HCT116 (cell line): Measurements from ENCODE around the gene SLC2A9. TPM values are rescaled to one million over a fixed set of nuclear protein-coding genes. Genes with fewer than 3 reads are reported as not detected.

ENCODE experiments used
- ATAC-seq: fragments of 200-7000 bp; cut with Tn5 transposase; 2 replicates; pipeline ENCODE4 v1.9.1; 2020; ENCODE audit warnings: mild to moderate bottlenecking, moderate library complexity
- BruUV-seq: library from RNA; stranded (reverse); fragments of 400-500 nt; replicated peaks from 2 replicates; lab custom pipeline; 2021; lab: Mats Ljungman, UMichigan
- CTCF ChIA-PET: fragments of 300-600 bp; sonication (Branson Sonifier 250); formaldehyde crosslinking; loops from one replicate; lab custom pipeline; 2021; ENCODE audit warnings: antibody characterized with exemption; lab: Charles Lee
- POLR2A ChIA-PET: fragments of 300-600, 350-600 bp; sonication (Branson Sonifier 250); formaldehyde crosslinking; loops from one replicate; lab custom pipeline; 2021; ENCODE audit warnings: antibody characterized with exemption; lab: Charles Lee
- RAD21 ChIA-PET, 2 experiments: fragments of 300-600 bp; sonication (Branson Sonifier 250); formaldehyde crosslinking; loops; one replicate each; lab custom pipeline; 2023; ENCODE audit warnings: low total read pairs in 2 of 2; ENCODE audit not compliant: uncharacterized antibody in 2 of 2, unreplicated experiment in 2 of 2, low non-redundant PET in 1 of 2; lab: Charles Lee
- DNase-seq: peaks from one replicate; pipeline ENCODE4 v3.0.0-alpha.2; 2010; ENCODE audit warnings: low read depth, low spot score
- H2AFZ ChIP-seq: fragments of 200-600 bp; shearing (Covaris generic), sonication (generic); 2 replicates; pipeline ENCODE4 v1.6.1; 2017; ENCODE audit warnings: low read depth, mixed run types, mixed read lengths, antibody characterized with exemption, low read length; ENCODE audit not compliant: poor library complexity, severe bottlenecking
- H3K27ac ChIP-seq: 2 replicates; pipeline ENCODE4 v1.5.1; 2012; ENCODE audit warnings: low read depth, low read length
- H3K27me3 ChIP-seq: fragments of 200-600 bp; sonication (generic); 2 replicates; pipeline ENCODE4 v1.6.1; 2016; ENCODE audit warnings: mixed run types, low read length, mixed read lengths; ENCODE audit not compliant: insufficient read depth
- H3K36me3 ChIP-seq, 2 experiments: fragments of 200-500 bp in 1 of 2; fragments of 200-600 bp in 1 of 2; sonication (Bioruptor generic) in 1 of 2; sonication (generic) in 1 of 2; 2 replicates each; pipeline versions ENCODE4 v1.5.1 to v1.6.1; 2014 to 2016; ENCODE audit warnings: low read length in 2 of 2, inconsistent platforms in 1 of 2, mixed read lengths in 1 of 2, mixed run types in 1 of 2; ENCODE audit not compliant: insufficient read depth in 2 of 2, control insufficient read depth in 1 of 2
- H3K4me1 ChIP-seq, 2 experiments: fragments of 200-600 bp in 1 of 2; sonication (generic) in 1 of 2; 2 replicates each; pipeline versions ENCODE4 v1.5.1 to v1.6.1; 2012 to 2017; ENCODE audit warnings: low read length in 2 of 2, inconsistent platforms in 1 of 2, mild to moderate bottlenecking in 1 of 2, mixed read lengths in 1 of 2, mixed run types in 1 of 2, moderate library complexity in 1 of 2; ENCODE audit not compliant: insufficient read depth in 2 of 2, control insufficient read depth in 1 of 2
- H3K4me2 ChIP-seq: fragments of 200-600 bp; sonication (generic); 2 replicates; pipeline ENCODE4 v1.6.1; 2017; ENCODE audit warnings: mixed run types, low read length, mixed read lengths
- H3K4me3 ChIP-seq, 2 experiments: fragments of 200-600 bp in 1 of 2; sonication (generic) in 1 of 2; replicated peaks in 1 of 2; 2 replicates each; pipeline ENCODE4 v1.5.1; 2011 to 2016; ENCODE audit warnings: low read length in 2 of 2, control low read depth in 1 of 2, low read depth in 1 of 2, mild to moderate bottlenecking in 1 of 2, mixed read lengths in 1 of 2, mixed run types in 1 of 2
- H3K79me2 ChIP-seq: fragments of 200-600 bp; sonication (generic); 2 replicates; pipeline ENCODE4 v1.6.1; 2017; ENCODE audit warnings: mild to moderate bottlenecking, mixed run types, low read length, moderate library complexity, mixed read lengths; ENCODE audit not compliant: insufficient read depth
- H3K9ac ChIP-seq: fragments of 200-600 bp; sonication (generic); 2 replicates; pipeline ENCODE4 v1.6.1; 2016; ENCODE audit warnings: low read length, mixed read lengths
- H3K9me2 ChIP-seq: fragments of 200-600 bp; sonication (generic), shearing (Covaris generic); 2 replicates; pipeline ENCODE4 v1.6.1; 2017; ENCODE audit warnings: mixed run types, mild to moderate bottlenecking, moderate library complexity; ENCODE audit not compliant: insufficient read depth
- H3K9me3 ChIP-seq, 2 experiments: fragments of 200-500 bp in 1 of 2; fragments of 200-600 bp in 1 of 2; sonication (Bioruptor generic) in 1 of 2; sonication (generic) in 1 of 2; 2 replicates each; pipeline ENCODE4 v1.6.1; 2014 to 2017; ENCODE audit warnings: low read length in 2 of 2, mixed read lengths in 2 of 2, inconsistent platforms in 1 of 2, low read depth in 1 of 2, mild to moderate bottlenecking in 1 of 2, mixed run types in 1 of 2, moderate library complexity in 1 of 2; ENCODE audit not compliant: control insufficient read depth in 1 of 2, insufficient read depth in 1 of 2
- H4K20me1 ChIP-seq: fragments of 200-600 bp; sonication (generic), shearing (Covaris generic); 2 replicates; pipeline ENCODE4 v1.6.1; 2017; ENCODE audit warnings: mixed run types, mild to moderate bottlenecking, moderate library complexity; ENCODE audit not compliant: insufficient read depth
- CEBPB ChIP-seq: IDR thresholded peaks from 2 replicates; pipeline ENCODE4 v1.6.1; 2012; ENCODE audit warnings: low read depth
- EGR1 ChIP-seq: IDR thresholded peaks from 2 replicates; pipeline ENCODE4 v1.6.1; 2012; ENCODE audit warnings: low read depth
- ELF1 ChIP-seq: IDR thresholded peaks from 2 replicates; pipeline ENCODE4 v1.6.1; 2012; ENCODE audit warnings: low read depth, borderline replicate concordance
- EZH2 ChIP-seq: fragments of 200-600 bp; sonication (generic); IDR thresholded peaks from 2 replicates; pipeline ENCODE4 v1.6.1; 2017; ENCODE audit warnings: antibody characterized with exemption, mixed run types
- EZH2phosphoT487 ChIP-seq: fragments of 200-600 bp; IDR thresholded peaks from 2 replicates; pipeline ENCODE4 v1.6.1; 2018; ENCODE audit warnings: antibody characterized with exemption, borderline replicate concordance
- FOSL1 ChIP-seq: IDR thresholded peaks from 2 replicates; pipeline ENCODE4 v1.6.1; 2012; ENCODE audit warnings: low read depth
- JUND ChIP-seq: IDR thresholded peaks from 2 replicates; pipeline ENCODE4 v1.6.1; 2012
- MAX ChIP-seq: IDR thresholded peaks from 2 replicates; pipeline ENCODE4 v1.6.1; 2012
- POLR2A ChIP-seq: IDR thresholded peaks from 2 replicates; pipeline ENCODE4 v1.7.0; 2011; ENCODE audit warnings: borderline replicate concordance; ENCODE audit not compliant: insufficient read depth, insufficient read length; ENCODE audit errors: extremely low read depth
- POLR2AphosphoS5 ChIP-seq: IDR thresholded peaks from 2 replicates; pipeline ENCODE4 v1.6.1; 2011; ENCODE audit warnings: mild to moderate bottlenecking, low read depth, low read length, moderate library complexity
- SRF ChIP-seq: IDR thresholded peaks from 2 replicates; pipeline ENCODE4 v1.6.1; 2012; ENCODE audit warnings: low read depth
- TCF7L2 ChIP-seq: IDR thresholded peaks from 2 replicates; pipeline ENCODE4 v1.7.0; 2011; ENCODE audit warnings: borderline replicate concordance, inconsistent platforms; ENCODE audit not compliant: insufficient read depth, insufficient read length; ENCODE audit errors: extremely low read depth
- YY1 ChIP-seq: IDR thresholded peaks from 2 replicates; pipeline ENCODE4 v1.6.1; 2011; ENCODE audit warnings: low read length, low read depth, moderate library complexity, mild to moderate bottlenecking; ENCODE audit not compliant: insufficient replicate concordance; ENCODE audit errors: extremely low read depth
- ZNF274 ChIP-seq: fragments of 200-500 bp; sonication (Bioruptor generic); IDR thresholded peaks from 2 replicates; pipeline ENCODE4 v1.6.1; 2014; ENCODE audit warnings: mild to moderate bottlenecking, low read depth, low read length, inconsistent platforms
- intact Hi-C: fragments of 100-400 bp; cut with micrococcal nuclease; formaldehyde crosslinking; loops from 2 replicates; pipeline ENCODE4 v1.10.0; 2022
- total RNA-seq: library from RNA; stranded (reverse); gene quantifications from one replicate; pipeline ENCODE4 v1.2.1, GENCODE V29; 2021; ENCODE audit not compliant: unreplicated experiment
- TF ChIP-seq, protein P1 (sequence below): IDR thresholded peaks from 2 replicates; pipeline ENCODE4 v1.6.1; 2012; ENCODE audit warnings: low read depth
- TF ChIP-seq, protein P2 (sequence below), 3 experiments: fragments of 200-600 bp in 1 of 3; sonication (generic) in 1 of 3; IDR thresholded peaks in 2 of 3; conservative IDR thresholded peaks in 1 of 3; 2 replicates each; pipeline ENCODE4 v1.5.1; 2012 to 2017; ENCODE audit warnings: low read depth in 2 of 3, low read length in 2 of 3, antibody characterized with exemption in 1 of 3, borderline replicate concordance in 1 of 3, control low read depth in 1 of 3, mild to moderate bottlenecking in 1 of 3, mixed read lengths in 1 of 3, mixed run types in 1 of 3, moderate library complexity in 1 of 3; ENCODE audit not compliant: insufficient read depth in 1 of 3

SLC2A9 gene
- total RNA-seq, 1 experiment from 2014 or later: 2.2 TPM

- CTCF ChIA-PET: no interaction called here
- no peaks in the 10 kb centered on the region for H3K4me1 ChIP-seq
- no peak overlapping the region for H3K27ac ChIP-seq
- no peak overlapping the region for H2AFZ ChIP-seq
- H4K20me1 ChIP-seq: no peaks in the 10 kb centered on the region
- no peak overlapping the region for H3K9ac ChIP-seq
- H3K4me3 ChIP-seq: no peak overlapping the region
- no peak for ATAC-seq
- H3K9me2 ChIP-seq: no peaks in the 10 kb centered on the region
- TF ChIP-seq SRF (no peak), EZH2 (no peak), MAX (no peak), EGR1 (no peak), ZNF274 (no peak), FOSL1 (no peak), TCF7L2 (no peak), EZH2phosphoT487 (no peak), YY1 (no peak), CEBPB (no peak), POLR2AphosphoS5 (no peak), JUND (no peak), ELF1 (no peak), POLR2A (no peak)
- TF ChIP-seq, protein P1, sequence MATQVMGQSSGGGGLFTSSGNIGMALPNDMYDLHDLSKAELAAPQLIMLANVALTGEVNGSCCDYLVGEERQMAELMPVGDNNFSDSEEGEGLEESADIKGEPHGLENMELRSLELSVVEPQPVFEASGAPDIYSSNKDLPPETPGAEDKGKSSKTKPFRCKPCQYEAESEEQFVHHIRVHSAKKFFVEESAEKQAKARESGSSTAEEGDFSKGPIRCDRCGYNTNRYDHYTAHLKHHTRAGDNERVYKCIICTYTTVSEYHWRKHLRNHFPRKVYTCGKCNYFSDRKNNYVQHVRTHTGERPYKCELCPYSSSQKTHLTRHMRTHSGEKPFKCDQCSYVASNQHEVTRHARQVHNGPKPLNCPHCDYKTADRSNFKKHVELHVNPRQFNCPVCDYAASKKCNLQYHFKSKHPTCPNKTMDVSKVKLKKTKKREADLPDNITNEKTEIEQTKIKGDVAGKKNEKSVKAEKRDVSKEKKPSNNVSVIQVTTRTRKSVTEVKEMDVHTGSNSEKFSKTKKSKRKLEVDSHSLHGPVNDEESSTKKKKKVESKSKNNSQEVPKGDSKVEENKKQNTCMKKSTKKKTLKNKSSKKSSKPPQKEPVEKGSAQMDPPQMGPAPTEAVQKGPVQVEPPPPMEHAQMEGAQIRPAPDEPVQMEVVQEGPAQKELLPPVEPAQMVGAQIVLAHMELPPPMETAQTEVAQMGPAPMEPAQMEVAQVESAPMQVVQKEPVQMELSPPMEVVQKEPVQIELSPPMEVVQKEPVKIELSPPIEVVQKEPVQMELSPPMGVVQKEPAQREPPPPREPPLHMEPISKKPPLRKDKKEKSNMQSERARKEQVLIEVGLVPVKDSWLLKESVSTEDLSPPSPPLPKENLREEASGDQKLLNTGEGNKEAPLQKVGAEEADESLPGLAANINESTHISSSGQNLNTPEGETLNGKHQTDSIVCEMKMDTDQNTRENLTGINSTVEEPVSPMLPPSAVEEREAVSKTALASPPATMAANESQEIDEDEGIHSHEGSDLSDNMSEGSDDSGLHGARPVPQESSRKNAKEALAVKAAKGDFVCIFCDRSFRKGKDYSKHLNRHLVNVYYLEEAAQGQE: no peak
- TF ChIP-seq, protein P2, sequence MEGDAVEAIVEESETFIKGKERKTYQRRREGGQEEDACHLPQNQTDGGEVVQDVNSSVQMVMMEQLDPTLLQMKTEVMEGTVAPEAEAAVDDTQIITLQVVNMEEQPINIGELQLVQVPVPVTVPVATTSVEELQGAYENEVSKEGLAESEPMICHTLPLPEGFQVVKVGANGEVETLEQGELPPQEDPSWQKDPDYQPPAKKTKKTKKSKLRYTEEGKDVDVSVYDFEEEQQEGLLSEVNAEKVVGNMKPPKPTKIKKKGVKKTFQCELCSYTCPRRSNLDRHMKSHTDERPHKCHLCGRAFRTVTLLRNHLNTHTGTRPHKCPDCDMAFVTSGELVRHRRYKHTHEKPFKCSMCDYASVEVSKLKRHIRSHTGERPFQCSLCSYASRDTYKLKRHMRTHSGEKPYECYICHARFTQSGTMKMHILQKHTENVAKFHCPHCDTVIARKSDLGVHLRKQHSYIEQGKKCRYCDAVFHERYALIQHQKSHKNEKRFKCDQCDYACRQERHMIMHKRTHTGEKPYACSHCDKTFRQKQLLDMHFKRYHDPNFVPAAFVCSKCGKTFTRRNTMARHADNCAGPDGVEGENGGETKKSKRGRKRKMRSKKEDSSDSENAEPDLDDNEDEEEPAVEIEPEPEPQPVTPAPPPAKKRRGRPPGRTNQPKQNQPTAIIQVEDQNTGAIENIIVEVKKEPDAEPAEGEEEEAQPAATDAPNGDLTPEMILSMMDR (IDR thresholded peaks at IDR 0.05 in 2 of 3, conservative IDR thresholded peaks at IDR 0.05 in 1 of 3; ENCODE audit: borderline replicate concordance in 1 of 3, insufficient read depth in 1 of 3, low read depth in 2 of 3, low read length in 2 of 3): no peak
- TF ChIP-seq, all 23 proteins: peak for 0
- DNase-seq: no peak
- no peak overlapping the region for H3K4me2 ChIP-seq
- H3K27me3 ChIP-seq: no peaks in the 10 kb centered on the region
- H3K79me2 ChIP-seq: no peaks in the 10 kb centered on the region
- H3K9me3 ChIP-seq: no peaks in the 10 kb centered on the region
- intact Hi-C loops: no loop called here
- no peaks in the 10 kb centered on the region for H3K36me3 ChIP-seq
- POLR2A ChIA-PET: no interaction called here
- no TSS peak for BruUV-seq
- RAD21 ChIA-PET: no interaction called here
These were observed 33.4 kb downstream of the SLC2A9 start for GRCh38 chr4:9987749-9988362.
